ENCODE data around the gene HTT.

The HTT gene

GRCh38 chr4:3074078-3074845 lies at the start of gene HTT, which contains the start of gene HTT-AS:
Gene HTT, plus strand, starts transcription at chr4:3074681. Its CDS starts 145 bp downstream, at chr4:3074826.
Gene HTT-AS, minus strand, starts transcription at chr4:3074538.
- DNase-seq (ENCODE audit: low read depth): peak; percentile 94

- no peak for DNase-seq (ENCODE audit: low read depth)
Measured at GRCh38 chr4:3025881-3026280, 48.6 kb upstream of the HTT start.

DNA sequence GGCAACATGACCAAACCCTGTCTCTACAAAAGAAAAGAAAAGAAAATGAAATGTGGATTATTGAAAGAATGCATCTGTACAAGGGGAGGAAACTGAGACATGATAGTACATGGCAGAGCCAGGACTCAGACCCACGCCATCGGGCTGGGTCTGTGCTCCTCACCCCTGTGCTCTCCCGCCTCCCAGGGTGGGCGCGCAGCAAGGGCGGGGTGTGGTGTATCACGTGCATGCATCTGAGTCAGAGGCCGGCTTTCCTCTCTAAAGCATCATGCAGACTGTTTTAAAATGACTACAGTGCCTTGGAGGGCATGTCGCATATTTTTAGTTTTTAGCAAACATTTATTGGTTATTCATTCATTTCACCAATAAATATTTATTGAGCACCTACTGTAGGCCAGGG lies 47.9 kb upstream of the HTT start:
- no peak for DNase-seq (ENCODE audit: low read depth)

DNA sequence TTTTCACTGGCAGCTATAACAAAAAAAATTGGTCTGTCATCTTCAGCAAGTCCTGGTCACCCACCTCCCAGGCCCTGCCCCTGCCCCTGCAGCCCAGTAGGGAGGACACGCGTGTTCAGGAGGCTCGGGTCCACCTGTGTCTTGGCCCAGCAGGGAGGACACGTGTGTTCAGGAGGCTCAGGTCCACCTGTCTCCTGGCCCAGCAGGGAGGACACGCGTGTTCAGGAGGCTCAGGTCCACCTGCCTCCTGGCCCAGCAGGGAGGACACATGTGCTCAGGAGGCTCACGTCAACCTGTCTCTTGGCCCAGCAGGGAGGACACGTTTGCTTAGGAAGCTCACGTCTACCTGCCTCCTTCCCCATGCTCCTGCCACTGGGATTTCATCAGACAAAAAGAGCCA lies 45.0 kb upstream of the HTT start:
- no peak for DNase-seq (ENCODE audit: low read depth)

DNA sequence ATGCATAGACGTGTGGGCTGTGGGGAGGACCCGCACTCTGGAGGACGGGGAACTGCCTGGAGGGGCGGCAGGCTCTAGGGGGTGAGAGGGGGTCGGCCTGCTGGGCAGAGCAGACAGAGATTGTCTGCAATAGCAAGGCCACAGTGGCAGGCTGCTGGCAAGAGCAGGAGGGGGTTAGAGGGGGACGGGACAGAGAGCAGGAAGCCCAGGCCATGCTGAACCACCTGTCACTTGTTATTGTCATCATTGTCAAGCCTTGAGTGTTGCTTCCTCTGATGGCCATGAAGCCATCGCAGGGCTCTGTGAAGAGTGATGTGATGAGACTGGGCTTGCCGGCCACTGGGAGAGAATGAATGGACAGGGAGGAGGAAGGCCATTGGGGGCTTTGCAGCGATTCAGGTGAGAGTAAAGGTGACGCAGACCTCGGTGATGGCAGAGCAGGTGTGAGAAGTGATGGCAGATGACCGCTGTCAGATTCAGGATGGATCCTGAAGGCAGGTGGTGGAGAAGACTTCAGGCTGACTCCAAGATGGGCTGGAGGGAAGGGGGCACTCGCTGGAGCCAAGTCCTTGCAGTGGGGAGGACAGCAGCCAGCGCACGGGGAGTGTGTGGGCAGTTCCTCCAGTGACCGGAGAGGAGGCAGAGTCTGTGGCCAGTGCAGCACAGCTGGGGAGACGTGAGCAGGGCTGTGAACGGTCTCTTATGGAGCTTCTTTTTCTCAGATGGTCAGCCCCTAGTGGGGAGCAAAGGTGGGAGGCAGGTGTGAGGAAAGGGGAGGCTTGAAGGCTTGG lies 43.7 kb upstream of the HTT start:
- no peak for DNase-seq (ENCODE audit: low read depth)

DNA sequence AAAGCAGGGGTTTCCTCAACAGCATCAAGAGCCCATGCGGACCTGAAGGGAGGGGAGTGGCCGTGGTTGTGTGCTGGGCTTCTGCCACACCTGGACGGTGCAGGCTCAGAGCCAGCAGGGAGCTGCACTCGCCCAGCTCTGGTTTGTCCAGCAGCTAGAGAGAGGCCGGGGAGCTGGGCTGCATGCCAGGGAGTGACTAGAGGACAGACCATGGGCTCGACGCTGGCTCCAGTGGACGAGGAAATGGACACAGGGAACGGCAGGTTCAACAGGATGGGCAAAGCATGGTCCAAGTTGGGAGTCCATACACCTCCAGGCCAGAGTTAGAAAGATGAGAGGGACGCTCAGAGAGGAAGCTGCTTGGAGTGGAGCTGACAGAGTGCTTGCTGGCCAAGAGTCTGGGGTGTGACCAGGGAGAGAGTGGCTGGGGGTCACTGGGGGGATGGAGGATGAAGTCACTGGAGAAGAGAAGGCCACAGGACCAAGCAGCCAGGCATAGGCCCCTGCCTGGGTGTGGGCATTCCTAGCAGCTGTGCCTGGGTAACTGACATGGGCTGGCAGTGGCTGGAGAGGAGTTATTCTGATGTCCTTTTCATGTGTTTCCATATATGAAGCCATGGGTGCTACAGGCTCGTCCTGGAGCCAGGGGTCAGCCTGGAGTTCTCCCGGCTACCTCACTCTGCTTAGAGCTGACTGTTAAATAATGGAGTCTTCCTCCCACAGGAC lies 43.0 kb upstream of the HTT start:
- DNase-seq (ENCODE audit: low read depth): no peak

DNA sequence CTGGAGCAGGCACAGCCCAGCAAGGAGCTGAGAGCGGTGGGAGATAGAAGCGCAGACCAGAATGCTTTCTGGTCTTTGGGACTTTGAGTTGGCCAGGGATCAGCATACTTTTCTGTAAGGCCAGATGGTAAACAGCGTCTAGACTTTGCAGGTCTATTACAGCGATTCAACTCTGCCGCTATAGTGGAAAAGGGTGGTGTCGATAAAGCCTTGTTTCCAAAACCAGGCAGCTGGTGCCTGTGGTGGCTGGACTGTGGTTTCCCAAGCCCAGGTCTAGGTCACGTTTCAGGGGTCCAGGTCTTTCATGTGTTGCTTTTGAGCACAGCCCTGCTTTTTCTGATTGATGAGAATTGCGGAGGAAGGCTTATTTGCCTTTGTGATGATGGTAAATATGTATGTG lies 40.2 kb upstream of the HTT start:
- DNase-seq (ENCODE audit: low read depth): no peak

GRCh38 chr4:3035249-3035648 lies 39.2 kb upstream of the HTT start:
- DNase-seq (ENCODE audit: low read depth): no peak

DNA sequence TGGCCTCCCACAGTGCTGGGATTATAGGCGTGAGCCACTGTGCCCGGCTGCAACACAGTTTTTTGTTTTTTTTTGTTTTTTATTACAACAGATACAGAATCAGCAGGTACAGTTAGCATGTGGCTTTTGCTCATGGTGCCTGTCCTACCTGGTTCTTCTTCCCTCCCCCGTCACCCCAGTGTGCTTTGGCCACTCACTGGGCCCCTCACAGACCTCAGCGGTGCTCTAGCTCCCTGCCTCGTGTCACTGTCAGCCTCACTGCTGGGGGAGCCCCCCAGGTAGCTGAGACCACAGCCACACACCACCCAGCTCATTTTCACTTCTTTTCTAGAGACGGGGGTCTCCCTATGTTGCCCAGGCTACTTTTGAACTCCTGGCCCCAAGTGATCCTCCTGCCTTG lies 38.8 kb upstream of the HTT start:
- no peak for DNase-seq (ENCODE audit: low read depth)

DNA sequence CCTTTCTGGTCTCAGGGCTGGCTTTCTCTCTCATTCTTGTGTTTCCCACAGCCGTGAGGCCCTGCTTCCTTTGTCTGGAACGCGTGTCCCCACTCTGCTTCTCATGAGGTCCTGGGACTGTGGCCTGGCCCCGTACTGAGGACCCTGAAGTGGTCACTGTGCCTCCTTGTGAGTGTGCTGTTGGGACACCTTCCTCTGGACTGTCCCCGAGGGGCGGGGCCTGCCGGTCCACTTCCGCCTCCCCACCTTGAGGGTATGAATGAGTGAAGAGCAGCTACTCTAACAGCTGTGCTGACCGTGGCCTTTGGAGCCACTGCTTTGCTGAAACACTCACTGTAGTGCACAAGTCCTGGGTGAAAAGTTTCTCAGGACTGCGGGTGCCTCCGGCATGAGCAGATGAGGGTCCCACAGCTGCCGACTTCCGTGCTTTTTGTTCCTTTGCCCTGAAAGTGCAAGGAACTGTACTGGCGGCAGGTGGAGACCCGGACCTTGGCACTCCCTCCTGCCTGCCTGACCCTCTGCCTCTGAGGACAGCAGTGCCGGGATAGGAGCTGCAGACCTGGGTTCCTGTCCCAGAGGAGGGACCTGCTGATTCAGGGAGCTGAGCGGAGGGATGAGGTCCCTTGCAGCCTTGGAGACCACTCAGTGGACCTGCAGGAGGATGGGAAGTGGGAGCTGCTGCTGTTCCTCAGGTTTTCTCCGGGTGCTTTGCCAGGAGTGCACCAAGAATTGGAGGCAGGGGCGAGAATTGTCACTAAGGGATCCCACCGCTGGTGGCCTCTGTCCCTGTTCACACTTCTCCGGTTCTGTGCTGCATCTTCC lies 38.1 kb upstream of the HTT start:
- no peak for DNase-seq (ENCODE audit: low read depth)

GRCh38 chr4:3037957-3038461 lies 36.5 kb upstream of the HTT start:
- no peak for DNase-seq (ENCODE audit: low read depth)

- no peak for DNase-seq (ENCODE audit: low read depth)
Measured at GRCh38 chr4:3039706-3040366, 34.6 kb upstream of the HTT start.

- DNase-seq (ENCODE audit: low read depth): no peak
Measured at GRCh38 chr4:3040452-3041191, 33.9 kb upstream of the HTT start.

DNA sequence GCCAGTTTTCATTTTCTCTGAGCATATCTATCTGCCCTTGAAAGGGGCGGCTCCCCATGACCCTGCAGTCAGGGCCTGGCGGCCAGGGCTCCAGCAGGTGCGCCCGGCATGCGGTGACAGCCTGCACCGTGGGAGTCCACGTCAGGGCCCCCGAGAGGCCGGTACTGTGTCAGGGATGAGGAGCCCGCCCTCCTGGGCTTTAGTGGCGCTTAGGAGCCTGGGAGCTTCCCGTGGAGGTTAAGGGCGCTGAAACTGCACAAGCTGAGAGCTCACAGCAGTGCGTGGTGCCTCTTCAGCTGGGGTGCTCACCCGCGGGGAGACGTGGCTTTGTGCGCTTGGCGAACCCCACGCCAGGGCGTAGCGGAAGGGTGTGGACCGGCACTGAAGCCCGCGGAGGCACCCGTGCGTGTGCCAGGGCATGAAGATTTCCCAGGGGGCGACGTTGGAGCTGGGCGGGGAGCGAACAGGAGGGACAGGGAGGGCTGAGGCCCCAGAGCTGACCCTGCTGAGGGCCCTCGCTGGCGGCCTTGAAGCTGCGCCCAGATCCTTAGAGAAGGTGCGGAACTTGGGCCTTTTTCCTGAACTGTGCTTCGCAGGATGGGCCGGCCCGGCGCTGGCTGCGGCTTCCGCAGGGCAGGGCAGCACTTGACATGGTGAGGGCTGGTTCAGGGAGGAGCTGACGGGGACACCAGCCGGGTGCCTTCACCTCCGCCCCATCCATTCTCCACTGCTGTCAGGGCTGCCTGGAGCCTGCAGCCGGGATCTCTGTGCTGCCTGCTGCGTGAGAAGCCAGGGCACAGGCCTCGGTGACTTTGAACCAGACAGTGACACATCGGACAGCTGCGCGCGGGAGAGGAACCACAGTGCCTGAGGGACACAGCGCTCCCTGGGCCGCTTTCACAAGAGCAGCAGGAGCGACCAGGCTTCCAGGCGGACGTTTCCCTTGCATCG lies 33.0 kb upstream of the HTT start:
- DNase-seq (ENCODE audit: low read depth): peak; percentile 18

GRCh38 chr4:3042226-3042625 lies 32.3 kb upstream of the HTT start:
- DNase-seq (ENCODE audit: low read depth): no peak

DNA sequence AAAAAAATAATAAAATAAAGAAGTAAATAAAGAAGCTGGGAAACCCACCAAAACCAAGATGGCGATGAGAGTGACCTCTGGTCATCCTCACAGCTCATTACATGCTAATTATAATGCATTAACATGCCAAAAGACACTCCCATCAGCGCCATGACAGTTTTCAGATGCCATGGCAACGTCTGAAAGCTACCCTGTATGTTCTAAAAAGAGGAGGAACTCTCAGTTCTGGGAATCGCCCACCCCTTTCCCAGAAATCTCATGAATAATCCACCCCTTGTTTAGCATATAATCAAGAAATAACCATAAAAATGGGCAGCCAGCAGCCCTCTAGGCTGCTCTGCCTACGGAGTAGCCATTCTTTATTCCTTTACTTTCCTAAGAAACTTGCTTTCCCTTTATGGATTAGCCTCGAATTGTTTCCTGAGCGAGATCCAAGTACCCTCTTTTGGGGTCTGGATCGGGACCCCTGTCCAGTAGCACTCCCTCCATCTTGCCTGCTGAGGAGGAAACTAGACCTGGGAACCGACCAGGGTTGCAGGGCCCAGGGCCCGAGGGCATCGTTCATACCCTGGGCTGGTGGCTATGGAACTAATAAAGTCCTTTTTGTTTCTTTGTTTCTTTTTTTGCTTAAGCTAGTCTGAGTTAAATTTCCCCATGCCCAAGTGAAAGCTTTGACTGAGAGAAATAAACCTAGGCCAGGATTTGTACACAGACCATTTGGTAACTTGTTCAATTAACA lies 31.0 kb upstream of the HTT start:
- no peak for DNase-seq (ENCODE audit: low read depth)

GRCh38 chr4:3044870-3045819 lies 29.3 kb upstream of the HTT start:
- DNase-seq (ENCODE audit: low read depth): peak; percentile 59
